Measurements from ENCODE around the gene DLX3. TPM values are rescaled to one million over a fixed set of nuclear protein-coding genes. Genes with fewer than 3 reads are reported as not detected.

The DLX3 gene
- total RNA-seq, 1 experiment from 2014 or later = 0.74 TPM

GRCh38 chr17:49996121-49996494 is 1.1 kb upstream of the DLX3 start:
- no peak for TF ChIP-seq ZNF281 (CRISPR knock-in tag; IDR thresholded peaks at IDR 0.05)
- TF ChIP-seq ESRRA (CRISPR knock-in tag; IDR thresholded peaks at IDR 0.05; ENCODE audit: borderline replicate concordance) = no peak
- no peak for TF ChIP-seq NFATC4 (CRISPR knock-in tag; IDR thresholded peaks at IDR 0.05)
- no peak for TF ChIP-seq ZNF219 (CRISPR knock-in tag; IDR thresholded peaks at IDR 0.05; ENCODE audit: borderline replicate concordance)
- TF ChIP-seq ZNF232 (CRISPR knock-in tag; IDR thresholded peaks at IDR 0.05) = no peak
- no peak for TF ChIP-seq OVOL2 (CRISPR knock-in tag; IDR thresholded peaks at IDR 0.05; ENCODE audit: borderline replicate concordance)
- no peak for TF ChIP-seq ERG (CRISPR knock-in tag; IDR thresholded peaks at IDR 0.05)
- no peak for TF ChIP-seq FOXJ3 (CRISPR knock-in tag; IDR thresholded peaks at IDR 0.05; ENCODE audit: borderline replicate concordance)
- DNase-seq (ENCODE audit: low spot score) = no peak
- peak overlapping the region; percentile 65 for H3K4me3 Mint-ChIP-seq
- peaks cover 91% of the 10 kb centered on the region for H3K27me3 Mint-ChIP-seq (ENCODE audit: low read depth)
- no peak overlapping the region for H3K27ac Mint-ChIP-seq
- H3K4me1 Mint-ChIP-seq = peaks cover 33% of the 10 kb centered on the region
- no peaks in the 10 kb centered on the region for H3K9me3 Mint-ChIP-seq
- ChIA-PET CTCF (interaction anchor here (0.6 to 8.1 kb wide), 40 partner anchors 8 to 440 kb away, joined by 3 to 269 read pairs (median 8); partner anchors contain the start of gene DLX4), POLR2A (no interaction called here)
- no peak for ATAC-seq
- no peaks in the 10 kb centered on the region for H3K36me3 Mint-ChIP-seq

GRCh38 chr17:49994085-49995054 is 654 bp downstream of the DLX3 start:
- Mint-ChIP-seq H3K4me1 (peaks cover 33% of the 10 kb centered on the region), H3K4me3 (peak overlapping the region; percentile 72), H3K27me3 (ENCODE audit: low read depth) (peaks cover 93% of the 10 kb centered on the region), H3K27ac (no peak overlapping the region), H3K36me3 (no peaks in the 10 kb centered on the region), H3K9me3 (no peaks in the 10 kb centered on the region)
- ChIA-PET POLR2A (interaction anchor here (0.5 to 1.6 kb wide), 6 partner anchors 26 to 133 kb away, joined by 3 to 5 read pairs (median 4); partner anchors contain the start of gene DLX4), CTCF (interaction anchor here (0.6 to 8.1 kb wide), 33 partner anchors 8 to 437 kb away, joined by 3 to 269 read pairs (median 6); partner anchors contain the start of genes DLX4 and ITGA3)
- DNase-seq (ENCODE audit: low spot score) (peak; percentile 63), ATAC-seq (peak; percentile 26)
- TF ChIP-seq ELF4 (CRISPR knock-in tag; IDR thresholded peaks at IDR 0.05; ENCODE audit: low read depth) (no peak), CTCF (IDR thresholded peaks at IDR 0.05) (peak; percentile 26; the same call in 1 of the 2 replicates), TEAD1 (CRISPR knock-in tag; IDR thresholded peaks at IDR 0.05) (0 out of 2 replicates have a peak, but pooled peaks have one; percentile 8), ZNF416 (CRISPR knock-in tag; IDR thresholded peaks at IDR 0.05) (no peak), ESRRA (CRISPR knock-in tag; IDR thresholded peaks at IDR 0.05; ENCODE audit: borderline replicate concordance) (no peak), ZNF532 (CRISPR knock-in tag; IDR thresholded peaks at IDR 0.05; ENCODE audit: borderline replicate concordance) (no peak), GTF2I (CRISPR knock-in tag; conservative IDR thresholded peaks at IDR 0.05) (no peak), ATF2 (CRISPR knock-in tag; IDR thresholded peaks at IDR 0.05; ENCODE audit: borderline replicate concordance, low read depth) (no peak), JUN (CRISPR knock-in tag; IDR thresholded peaks at IDR 0.05) (no peak), ZNF232 (CRISPR knock-in tag; IDR thresholded peaks at IDR 0.05) (no peak)

Measured in WTC11 (cell line).